Measurements from ENCODE around the gene PSMD13. TPM values are rescaled to one million over a fixed set of nuclear protein-coding genes. Genes with fewer than 3 reads are reported as not detected.

Gene PSMD13
- total and polyA plus RNA-seq, 2 of the 13 experiments (the other 11 are each of a cell fraction or from before 2014, with no cell fraction given) = 83.0 to 117 TPM

GRCh38 chr11:290621-291231 is 54.0 kb downstream of the PSMD13 start:
- CTCF ChIA-PET (ENCODE audit: low intra/inter-chr PET ratio, low total read pairs) = no interaction called here
- H3K4me3 ChIP-seq (replicated peaks in 1 of 3; ENCODE audit: insufficient read depth in 1 of 3, low read depth in 2 of 3, low read length in 3 of 3) = no peak overlapping the region
- no peak overlapping the region for H3K27ac ChIP-seq (ENCODE audit: extremely low read length, insufficient read depth, low read length)
- no peaks in the 10 kb centered on the region for H4K20me1 ChIP-seq (ENCODE audit: insufficient read depth, low read length)
- no peak for FAIRE-seq
- H3K4me1 ChIP-seq (ENCODE audit: insufficient read depth, low read length) = peaks cover 21% of the 10 kb centered on the region
- no peak overlapping the region for H3K9ac ChIP-seq (ENCODE audit: insufficient read depth, low read depth, low read length)
- no peak for DNase-seq (ENCODE audit: low spot score)
- no peak for ATAC-seq
- no peaks in the 10 kb centered on the region for H3K9me3 ChIP-seq (ENCODE audit: low read length)
- POLR2A ChIA-PET = no interaction called here
- in situ Hi-C loops (cut with HindIII; ENCODE audit: extremely low pct_ligation_motif_present, low pct_unique_long_range_greater_than_20kb) (no loop called here), intact Hi-C loops (cut with micrococcal nuclease; ENCODE audit: unreplicated experiment) (no loop called here)
- no peak for TF ChIP-seq ISX (CRISPR knock-in tag; conservative IDR thresholded peaks at IDR 0.05)
- H3K36me3 ChIP-seq (replicated peaks in 1 of 2; ENCODE audit: control insufficient read depth in 1 of 2, insufficient read depth in 2 of 2, low read length in 2 of 2) = 0 out of 5 replicates have a peak, but pooled peaks cover 0 to 2% of the 10 kb centered on the region in 2 experiments
- H3K27me3 ChIP-seq (ENCODE audit: control insufficient read depth in 1 of 2, insufficient read depth in 2 of 2, low read length in 2 of 2) = peaks cover 5 to 26% of the 10 kb centered on the region in 2 experiments; a peak in 4 of 5 replicates
- H2AFZ ChIP-seq (ENCODE audit: low read length) = no peak overlapping the region
- peak overlapping the region; percentile 72; the same call in 1 of the 2 replicates for H3K4me2 ChIP-seq (ENCODE audit: low read depth, low read length)
- no peaks in the 10 kb centered on the region for H3K79me2 ChIP-seq (ENCODE audit: insufficient read depth, low read length)
- WGBS (ENCODE audit: low lambda C conversion rate) = 93% methylated on average over 5 of the region's 13 CpGs
- BruUV-seq (replicated peaks) = no TSS peak

- Histone ChIP-seq H3K4me3 (replicated peaks in 1 of 3; ENCODE audit: insufficient read depth in 1 of 3, low read depth in 2 of 3, low read length in 3 of 3) (no peak overlapping the region), H3K9me3 (ENCODE audit: low read length) (no peaks in the 10 kb centered on the region), H3K27ac (ENCODE audit: extremely low read length, insufficient read depth, low read length) (no peak overlapping the region), H2AFZ (ENCODE audit: low read length) (no peak overlapping the region), H3K79me2 (ENCODE audit: insufficient read depth, low read length) (no peaks in the 10 kb centered on the region), H3K27me3 (ENCODE audit: control insufficient read depth in 1 of 2, insufficient read depth in 2 of 2, low read length in 2 of 2) (peaks cover 5 to 17% of the 10 kb centered on the region in 2 experiments; a peak in 4 of 5 replicates), H3K4me1 (ENCODE audit: insufficient read depth, low read length) (peaks cover 21% of the 10 kb centered on the region), H3K9ac (ENCODE audit: insufficient read depth, low read depth, low read length) (no peak overlapping the region), H3K36me3 (replicated peaks in 1 of 2; ENCODE audit: control insufficient read depth in 1 of 2, insufficient read depth in 2 of 2, low read length in 2 of 2) (0 out of 5 replicates have a peak, but pooled peaks cover 0 to 2% of the 10 kb centered on the region in 2 experiments), H4K20me1 (ENCODE audit: insufficient read depth, low read length) (no peaks in the 10 kb centered on the region), H3K4me2 (ENCODE audit: low read depth, low read length) (no peak overlapping the region)
- intact Hi-C loops (cut with micrococcal nuclease; ENCODE audit: unreplicated experiment) (no loop called here), in situ Hi-C loops (cut with HindIII; ENCODE audit: extremely low pct_ligation_motif_present, low pct_unique_long_range_greater_than_20kb) (no loop called here)
- no peak for FAIRE-seq
- ChIA-PET POLR2A (no interaction called here), CTCF (ENCODE audit: low intra/inter-chr PET ratio, low total read pairs) (no interaction called here)
- BruUV-seq (replicated peaks) = no TSS peak
- WGBS (ENCODE audit: low lambda C conversion rate) = 95% methylated on average over 32 of the region's 44 CpGs
- TF ChIP-seq SRSF4 (IDR thresholded peaks at IDR 0.05; ENCODE audit: low read depth, low read length, poor library complexity, severe bottlenecking) (no peak), NFKB2 (CRISPR knock-in tag; IDR thresholded peaks at IDR 0.05; ENCODE audit: borderline replicate concordance) (no peak), GATA4 (IDR thresholded peaks at IDR 0.05; ENCODE audit: borderline replicate concordance, low read depth) (no peak), ZNF564 (CRISPR knock-in tag; IDR thresholded peaks at IDR 0.05) (no peak), ZNF441 (CRISPR knock-in tag; IDR thresholded peaks at IDR 0.05; ENCODE audit: borderline replicate concordance) (no peak)
- DNase-seq (ENCODE audit: low spot score) = no peak
- ATAC-seq = no peak
Observed at GRCh38 chr11:291281-292210, 54.8 kb downstream of the PSMD13 start.

Measured in HepG2 (cell line).